NCI-H460 (cell line): ENCODE results near the gene CCBE1. TPM values are rescaled to one million over a fixed set of nuclear protein-coding genes. Genes with fewer than 3 reads are reported as not detected.
"Not testable (repeated sequence)": the region's sequence is repeated elsewhere in the genome, so short reads cannot be mapped to it uniquely, and the experiment has no call there.

Source experiments
- DNase-seq: peaks from one replicate; pipeline ENCODE4 v3.0.0-alpha.2; 2016; ENCODE audit warnings: low read depth; ENCODE audit errors: extremely low read depth
- total RNA-seq: library from RNA; depleted of rRNA; stranded (reverse); fragments of >200 nt; shearing (Covaris generic); gene quantifications from 2 replicates; pipeline ENCODE4 v1.2.3, GENCODE V29; 2014

CCBE1 gene
- total RNA-seq, 1 experiment from 2014 or later, result not detected

DNA sequence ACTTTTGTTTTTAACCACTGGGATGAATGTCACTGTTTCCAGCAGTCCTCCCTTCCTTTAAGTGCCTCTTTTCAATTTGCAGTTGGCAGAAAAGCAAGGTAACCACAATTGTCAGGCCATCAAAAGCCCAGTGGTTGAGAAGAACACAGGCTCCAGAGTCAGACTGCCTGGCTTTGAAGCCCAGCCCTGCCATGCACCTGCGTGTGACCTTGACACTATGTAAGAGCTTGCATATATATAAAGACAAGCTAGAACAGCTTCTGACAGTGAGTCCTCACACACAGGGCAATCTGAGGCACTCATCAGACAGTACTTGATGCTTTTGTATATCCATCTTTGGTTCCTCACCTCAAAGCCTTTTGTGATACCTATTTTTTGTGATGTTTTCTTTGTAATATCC lies 11.0 kb downstream of the CCBE1 start:
- no peak for DNase-seq

DNA sequence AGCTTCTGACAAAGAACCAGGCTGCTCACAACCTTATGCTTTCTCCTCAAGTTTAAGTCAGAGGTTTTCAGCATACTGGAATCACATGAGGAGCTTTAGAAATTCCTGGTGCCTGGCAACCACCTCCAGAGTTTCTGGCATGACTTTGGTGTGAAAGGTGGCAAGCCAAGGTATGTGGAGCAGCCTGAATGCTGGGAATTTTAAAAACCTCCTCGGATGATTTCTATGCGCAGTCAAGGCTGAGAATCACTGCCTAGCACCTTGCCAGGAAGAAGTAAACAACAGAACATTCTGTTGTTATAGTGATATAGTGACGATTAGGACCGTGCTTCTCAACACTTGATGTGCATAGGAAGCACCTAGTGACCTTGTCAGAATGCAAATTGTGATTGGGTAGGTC lies 11.7 kb downstream of the CCBE1 start:
- DNase-seq, result no peak

DNA sequence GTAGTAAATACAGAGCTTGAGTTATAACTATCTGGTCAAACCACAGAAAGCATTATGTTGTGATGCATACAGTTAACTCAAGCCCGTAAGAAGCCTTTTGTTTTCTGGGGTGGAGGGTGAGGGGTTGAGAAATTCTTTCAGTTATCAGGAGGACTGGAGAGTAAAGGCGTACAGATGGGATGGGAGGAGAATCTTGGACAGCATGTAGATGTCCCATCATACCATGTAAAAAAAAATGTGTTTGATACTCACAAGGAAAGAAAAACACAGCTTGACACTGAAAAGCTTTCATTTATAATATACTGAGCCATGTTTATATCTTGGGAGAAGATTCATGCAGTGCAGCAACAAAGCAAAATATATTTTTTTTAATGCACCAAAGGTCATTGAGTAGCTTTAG lies 12.4 kb downstream of the CCBE1 start:
- no peak for DNase-seq

DNA sequence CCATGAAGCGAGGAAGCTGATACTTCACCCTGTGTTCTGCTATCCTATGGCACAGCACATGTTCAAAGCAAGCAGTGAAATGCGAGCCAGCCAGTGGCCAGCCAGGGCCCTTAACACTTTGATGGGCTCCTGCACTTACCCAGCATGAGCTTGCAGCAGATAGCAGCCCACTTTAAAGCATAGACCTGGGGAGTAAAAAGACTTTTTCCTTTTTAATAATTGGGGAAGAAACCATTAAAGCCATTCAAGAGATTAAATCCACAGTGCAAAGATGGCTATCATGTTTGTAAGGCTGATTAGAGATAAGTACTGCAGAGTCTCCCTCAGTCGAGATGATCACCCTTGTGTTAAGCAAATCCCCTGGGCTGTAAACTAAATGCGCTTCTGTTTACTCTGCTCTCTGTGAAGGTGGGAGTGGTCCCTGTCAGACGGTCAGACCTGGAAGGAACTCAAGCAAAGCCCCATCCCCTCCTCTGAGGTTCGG lies 15.7 kb downstream of the CCBE1 start:
- no peak for DNase-seq

DNA sequence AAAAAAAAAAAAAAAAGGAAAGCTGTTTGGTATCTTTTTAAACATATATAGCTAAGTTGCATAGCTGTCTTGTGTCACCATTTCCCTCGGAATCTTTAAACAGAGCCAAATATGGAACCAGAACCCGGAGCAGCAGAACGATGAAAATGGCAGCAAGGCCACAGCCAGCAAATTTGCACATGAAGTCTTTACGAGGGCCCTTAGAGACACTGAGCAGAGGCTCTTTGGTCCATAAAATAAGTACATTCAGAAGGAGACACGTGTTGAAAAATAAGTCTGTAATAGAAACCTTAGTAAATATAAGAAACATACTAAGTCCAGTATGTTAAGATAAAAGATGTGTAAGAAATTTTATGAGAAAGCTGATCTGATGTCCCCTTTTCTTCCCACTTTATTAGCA lies 16.2 kb downstream of the CCBE1 start:
- DNase-seq, result no peak

- no peak for DNase-seq
Measured at GRCh38 chr18:59675346-59675745, 21.9 kb downstream of the CCBE1 start.

GRCh38 chr18:59674903-59675270 lies 22.3 kb downstream of the CCBE1 start:
- no peak for DNase-seq

GRCh38 chr18:59674186-59674902 lies 22.9 kb downstream of the CCBE1 start:
- DNase-seq, result no peak

GRCh38 chr18:59672235-59672711 lies 24.9 kb downstream of the CCBE1 start:
- DNase-seq, result no peak

GRCh38 chr18:59671551-59671950 lies 25.7 kb downstream of the CCBE1 start:
- no peak for DNase-seq

DNA sequence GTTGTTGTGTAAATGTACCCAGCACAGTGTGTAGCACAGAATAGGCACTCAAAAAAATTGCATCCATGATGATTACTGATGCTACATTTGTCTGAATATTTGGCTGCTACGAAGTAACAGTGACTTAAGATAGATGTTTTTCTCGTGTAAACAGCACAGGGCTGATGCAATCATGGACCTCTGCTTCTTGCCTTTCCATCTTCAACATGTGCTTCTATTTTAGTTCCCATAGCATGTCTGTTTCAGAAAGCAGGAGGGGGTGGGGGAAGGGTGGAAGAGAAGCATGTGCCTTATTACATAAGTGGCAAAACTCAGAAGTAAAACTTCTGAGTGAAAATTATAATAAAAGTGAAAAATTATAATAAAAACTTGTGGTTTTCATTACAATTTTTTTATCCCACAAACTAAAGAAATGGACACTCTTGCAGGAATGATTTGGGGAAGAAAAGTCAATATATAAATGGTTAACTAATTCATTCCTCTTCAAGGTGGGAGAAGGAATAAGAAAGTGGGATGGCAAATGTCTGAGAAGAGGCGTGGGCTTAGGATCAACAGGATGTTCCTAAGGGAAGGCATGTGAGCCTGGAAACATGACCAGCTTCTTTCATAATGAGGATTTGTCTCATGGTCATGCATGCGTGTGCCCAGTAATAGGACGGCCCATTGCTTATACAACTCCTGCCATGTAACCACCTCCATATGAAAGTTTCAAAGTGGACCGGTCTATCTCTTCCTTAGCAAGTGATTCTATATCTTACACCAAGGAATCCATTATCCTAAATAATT lies 27.2 kb downstream of the CCBE1 start:
- DNase-seq, result no peak

- no peak for DNase-seq
Measured at GRCh38 chr18:59667488-59667887, 29.7 kb downstream of the CCBE1 start.

GRCh38 chr18:59666007-59666402 lies 31.2 kb downstream of the CCBE1 start:
- DNase-seq, result not testable (repeated sequence)

GRCh38 chr18:59665057-59666006 lies 31.9 kb downstream of the CCBE1 start:
- DNase-seq, result no peak

- DNase-seq, result no peak
Measured at GRCh38 chr18:59664329-59664728, 32.9 kb downstream of the CCBE1 start.

- no peak for DNase-seq
Measured at GRCh38 chr18:59663096-59663495, 34.1 kb downstream of the CCBE1 start.

- DNase-seq, result no peak
Measured at GRCh38 chr18:59661891-59662701, 35.1 kb downstream of the CCBE1 start.

GRCh38 chr18:59660786-59661743 lies 36.2 kb downstream of the CCBE1 start:
- no peak for DNase-seq

DNA sequence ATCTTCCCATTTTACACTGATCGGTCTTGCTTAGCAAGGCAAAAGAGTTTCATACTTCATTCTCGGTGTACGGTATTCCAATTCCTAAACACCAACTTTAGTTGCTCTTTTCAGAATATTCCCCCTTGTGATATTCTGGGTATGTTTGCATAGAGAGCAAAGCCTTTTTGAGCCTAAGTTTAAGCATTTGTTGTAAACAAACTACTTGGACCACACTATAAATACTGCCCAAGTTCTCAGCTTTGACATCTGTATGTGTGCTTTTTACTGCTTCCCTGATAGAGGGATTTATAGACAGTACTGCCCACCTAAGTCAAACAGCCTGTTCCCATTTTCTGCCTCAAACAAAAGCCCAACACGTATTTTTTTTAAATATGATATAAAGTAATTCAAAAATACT lies 36.9 kb downstream of the CCBE1 start:
- DNase-seq, result no peak
